ENCODE data around the gene CACHD1. TPM values are rescaled to one million over a fixed set of nuclear protein-coding genes. Genes with fewer than 3 reads are reported as not detected.

Gene CACHD1
- total RNA-seq, 3 donors from 2014 or later (not counting 1 experiment from before 2014, with no cell fraction given): not detected

GRCh38 chr1:64692911-64693310, 223.0 kb downstream of the CACHD1 start:
- Mint-ChIP-seq H3K27me3 (ENCODE audit: low read depth in 2 of 2) (peaks cover 7 to 28% of the 10 kb centered on the region in 2 donors), H3K9me3 (no peaks in the 10 kb centered on the region), H3K4me1 (no peaks in the 10 kb centered on the region), H3K36me3 (no peaks in the 10 kb centered on the region), H3K4me3 (no peak overlapping the region), H3K27ac (no peak overlapping the region)
- H3K9me3 ChIP-seq (ENCODE audit: control insufficient read depth, insufficient read depth, low read length): no peaks in the 10 kb centered on the region
- no peaks in the 10 kb centered on the region for H3K36me3 ChIP-seq (ENCODE audit: control insufficient read depth, insufficient read depth, low read length)
- intact Hi-C loops (cut with micrococcal nuclease): no loop called here
- TF ChIP-seq CTCF (IDR thresholded peaks at IDR 0.05): no peak
- no peaks in the 10 kb centered on the region for H3K4me1 ChIP-seq (ENCODE audit: control insufficient read depth, insufficient read depth, low read length)
- no peak overlapping the region for H3K4me3 ChIP-seq (ENCODE audit: low read length)
- ATAC-seq (no peak), DNase-seq (no peak)
- H3K27me3 ChIP-seq (ENCODE audit: control insufficient read depth, insufficient read depth, low read length): no peaks in the 10 kb centered on the region
- H3K27ac ChIP-seq (ENCODE audit: low read length): no peak overlapping the region
- WGBS (ENCODE audit: insufficient coverage): 0% methylated on average over 1 of the region's 1 CpG

- no peaks in the 10 kb centered on the region for H3K9me3 Mint-ChIP-seq
- no peak overlapping the region for H3K4me3 ChIP-seq (ENCODE audit: low read length)
- H3K27ac ChIP-seq (ENCODE audit: low read length): no peak overlapping the region
- no peak for ATAC-seq
- no peak for DNase-seq
- H3K27ac Mint-ChIP-seq: no peak overlapping the region
- TF ChIP-seq CTCF (IDR thresholded peaks at IDR 0.05): no peak
- no peaks in the 10 kb centered on the region for H3K4me1 ChIP-seq (ENCODE audit: control insufficient read depth, insufficient read depth, low read length)
- WGBS (ENCODE audit: insufficient coverage): 74% methylated on average over 5 of the region's 5 CpGs
- H3K4me1 Mint-ChIP-seq: no peaks in the 10 kb centered on the region
- H3K27me3 Mint-ChIP-seq (ENCODE audit: low read depth in 2 of 2): peaks cover 7 to 28% of the 10 kb centered on the region in 2 donors
- H3K36me3 ChIP-seq (ENCODE audit: control insufficient read depth, insufficient read depth, low read length): no peaks in the 10 kb centered on the region
- no peaks in the 10 kb centered on the region for H3K9me3 ChIP-seq (ENCODE audit: control insufficient read depth, insufficient read depth, low read length)
- no peaks in the 10 kb centered on the region for H3K36me3 Mint-ChIP-seq
- intact Hi-C loops (cut with micrococcal nuclease): no loop called here
- H3K4me3 Mint-ChIP-seq: no peak overlapping the region
- no peaks in the 10 kb centered on the region for H3K27me3 ChIP-seq (ENCODE audit: control insufficient read depth, insufficient read depth, low read length)
These were observed 223.5 kb downstream of the CACHD1 start for GRCh38 chr1:64693406-64693805.

GRCh38 chr1:64696879-64697278, 226.9 kb downstream of the CACHD1 start:
- WGBS (ENCODE audit: insufficient coverage): 97% methylated on average over 3 of the region's 3 CpGs
- DNase-seq: no peak
- intact Hi-C loops (cut with micrococcal nuclease): no loop called here
- H3K4me3 ChIP-seq (ENCODE audit: low read length): no peak overlapping the region
- no peaks in the 10 kb centered on the region for H3K4me1 ChIP-seq (ENCODE audit: control insufficient read depth, insufficient read depth, low read length)
- no peak overlapping the region for H3K4me3 Mint-ChIP-seq
- H3K27ac ChIP-seq (ENCODE audit: low read length): no peak overlapping the region
- no peaks in the 10 kb centered on the region for H3K36me3 Mint-ChIP-seq
- H3K36me3 ChIP-seq (ENCODE audit: control insufficient read depth, insufficient read depth, low read length): no peaks in the 10 kb centered on the region
- no peaks in the 10 kb centered on the region for H3K4me1 Mint-ChIP-seq
- no peaks in the 10 kb centered on the region for H3K9me3 ChIP-seq (ENCODE audit: control insufficient read depth, insufficient read depth, low read length)
- H3K27ac Mint-ChIP-seq: no peak overlapping the region
- H3K27me3 ChIP-seq (ENCODE audit: control insufficient read depth, insufficient read depth, low read length): no peaks in the 10 kb centered on the region
- peaks cover 10 to 18% of the 10 kb centered on the region in 2 donors for H3K27me3 Mint-ChIP-seq (ENCODE audit: low read depth in 2 of 2)
- no peaks in the 10 kb centered on the region for H3K9me3 Mint-ChIP-seq
- no peak for TF ChIP-seq CTCF (IDR thresholded peaks at IDR 0.05)
- no peak for ATAC-seq

DNA sequence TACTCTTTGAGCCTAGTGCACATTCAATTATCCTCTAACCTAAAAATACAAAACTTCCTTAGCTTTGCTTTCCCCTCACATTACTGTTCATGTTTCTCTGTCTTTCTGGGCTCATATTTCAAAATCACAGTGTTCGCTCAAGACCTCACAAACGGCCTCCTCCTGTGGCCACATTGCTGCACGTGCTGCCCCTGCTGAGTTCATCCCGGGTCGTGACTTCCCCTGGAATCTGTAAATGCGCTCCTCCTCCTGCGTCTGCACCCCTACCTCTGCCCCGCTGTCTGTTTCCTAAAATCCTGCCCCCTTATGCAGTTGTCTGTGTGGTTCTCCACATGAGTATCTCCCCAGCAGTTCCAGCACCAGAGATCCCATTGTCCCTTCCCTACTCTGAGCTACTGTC, 229.4 kb downstream of the CACHD1 start:
- no peaks in the 10 kb centered on the region for H3K4me1 Mint-ChIP-seq
- Histone ChIP-seq H3K27me3 (ENCODE audit: control insufficient read depth, insufficient read depth, low read length) (no peaks in the 10 kb centered on the region), H3K9me3 (ENCODE audit: control insufficient read depth, insufficient read depth, low read length) (no peaks in the 10 kb centered on the region), H3K4me3 (ENCODE audit: low read length) (no peak overlapping the region), H3K4me1 (ENCODE audit: control insufficient read depth, insufficient read depth, low read length) (no peaks in the 10 kb centered on the region), H3K36me3 (ENCODE audit: control insufficient read depth, insufficient read depth, low read length) (no peaks in the 10 kb centered on the region), H3K27ac (ENCODE audit: low read length) (no peak overlapping the region)
- no peak overlapping the region for H3K27ac Mint-ChIP-seq
- WGBS (ENCODE audit: insufficient coverage): 91% methylated on average over 8 of the region's 8 CpGs
- no peaks in the 10 kb centered on the region for H3K36me3 Mint-ChIP-seq
- H3K9me3 Mint-ChIP-seq: no peaks in the 10 kb centered on the region
- ATAC-seq (no peak), DNase-seq (no peak)
- intact Hi-C loops (cut with micrococcal nuclease): no loop called here
- H3K4me3 Mint-ChIP-seq: no peak overlapping the region
- peaks cover 15 to 19% of the 10 kb centered on the region in 2 donors for H3K27me3 Mint-ChIP-seq (ENCODE audit: low read depth in 2 of 2)
- no peak for TF ChIP-seq CTCF (IDR thresholded peaks at IDR 0.05)

Measured in natural killer cell (primary cell).